ENCODE measurements around the gene ABHD12.

The ABHD12 gene

GRCh38 chr20:25253606-25254275 lies 136.9 kb downstream of the ABHD12 start:
- DNase-seq = no peak

- DNase-seq = no peak
Measured at GRCh38 chr20:25252686-25253421, 137.8 kb downstream of the ABHD12 start.

- DNase-seq = no peak
Measured at GRCh38 chr20:25252230-25252651, 138.4 kb downstream of the ABHD12 start.

- no peak for DNase-seq
Measured at GRCh38 chr20:25251558-25251957, 139.1 kb downstream of the ABHD12 start.

GRCh38 chr20:25251019-25251418 lies 139.6 kb downstream of the ABHD12 start:
- DNase-seq = no peak

- DNase-seq = no peak
Measured at GRCh38 chr20:25250508-25250907, 140.1 kb downstream of the ABHD12 start.
